GM21786 (cell line): ENCODE results near the gene FUT6.
"Not testable (repeated sequence)": the region's sequence is repeated elsewhere in the genome, so short reads cannot be mapped to it uniquely, and the experiment has no call there.

ENCODE experiments used
- ATAC-seq: cut with Tn5 transposase; IDR thresholded peaks from one replicate; pipeline ENCODE4 v1.9.1; 2021; ENCODE audit not compliant: unreplicated experiment

Gene FUT6

GRCh38 chr19:5786593-5787408, 52.7 kb downstream of the FUT6 start:
- ATAC-seq = no peak

GRCh38 chr19:5785423-5785822, 54.1 kb downstream of the FUT6 start:
- no peak for ATAC-seq

GRCh38 chr19:5784581-5785147, 54.8 kb downstream of the FUT6 start, which contains the start of gene PRR22:
Gene PRR22 (minus strand): TSS chr19:5784746. CDS start chr19:5784660, 86 bp downstream.
- no peak for ATAC-seq

- no peak for ATAC-seq
These were observed 56.3 kb downstream of the FUT6 start for GRCh38 chr19:5782945-5783919.

GRCh38 chr19:5782322-5782721, 57.2 kb downstream of the FUT6 start:
- no peak for ATAC-seq

- ATAC-seq = not testable (repeated sequence)
These were observed 58.6 kb downstream of the FUT6 start for GRCh38 chr19:5780916-5781315.
